ENCODE measurements around the gene ZDHHC9.

ZDHHC9 gene

DNA sequence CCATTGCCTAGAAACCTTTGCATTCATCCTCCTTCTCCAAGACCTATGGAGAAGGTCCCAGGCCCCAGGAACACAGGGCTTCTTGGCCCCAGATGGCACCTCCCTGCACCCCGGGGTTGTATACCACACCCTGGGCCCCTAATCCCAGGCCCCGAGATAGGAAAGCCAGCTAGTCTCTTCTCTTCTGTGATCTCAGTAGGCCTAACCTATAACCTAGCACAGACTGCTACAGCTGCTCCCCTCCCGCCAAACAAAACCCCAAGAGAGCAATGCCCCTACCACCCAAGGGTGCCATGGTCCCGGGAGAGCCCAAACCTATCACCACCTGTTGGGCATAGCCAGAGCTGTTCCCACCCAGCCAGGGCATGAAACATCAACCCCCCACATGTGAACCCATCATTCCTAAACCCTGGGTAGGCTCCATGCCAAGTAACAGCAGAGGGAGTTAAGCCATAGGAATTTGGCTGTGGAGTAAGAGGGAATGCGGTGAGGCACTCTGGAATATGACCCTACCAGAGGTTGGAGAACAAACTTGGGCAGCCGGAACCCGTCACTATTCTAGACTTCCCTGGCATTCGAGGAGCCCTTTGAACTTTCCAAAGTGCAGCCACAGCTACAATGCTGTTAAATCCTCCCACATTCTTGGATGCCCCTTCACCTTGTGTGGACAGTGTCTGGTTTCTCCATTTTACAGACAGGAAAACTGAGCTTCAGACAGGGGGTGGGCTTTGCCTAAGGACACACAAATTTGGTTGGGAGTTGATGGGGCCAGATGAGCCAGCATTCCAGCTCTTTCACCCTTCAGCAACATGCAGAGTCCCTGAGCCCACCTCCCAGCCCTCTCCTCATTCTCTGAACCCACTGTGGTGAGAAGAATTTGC, 74.9 kb downstream of the ZDHHC9 start:
- DNase-seq (ENCODE audit: low read depth in 1 of 2, low spot score in 1 of 2) = no peak

- no peak for DNase-seq (ENCODE audit: low read depth in 1 of 2, low spot score in 1 of 2)
Observed at GRCh38 chrX:129768186-129768585, 75.5 kb downstream of the ZDHHC9 start.

GRCh38 chrX:129763666-129764065, 80.0 kb downstream of the ZDHHC9 start:
- DNase-seq (ENCODE audit: low read depth in 1 of 2, low spot score in 1 of 2) = no peak

DNA sequence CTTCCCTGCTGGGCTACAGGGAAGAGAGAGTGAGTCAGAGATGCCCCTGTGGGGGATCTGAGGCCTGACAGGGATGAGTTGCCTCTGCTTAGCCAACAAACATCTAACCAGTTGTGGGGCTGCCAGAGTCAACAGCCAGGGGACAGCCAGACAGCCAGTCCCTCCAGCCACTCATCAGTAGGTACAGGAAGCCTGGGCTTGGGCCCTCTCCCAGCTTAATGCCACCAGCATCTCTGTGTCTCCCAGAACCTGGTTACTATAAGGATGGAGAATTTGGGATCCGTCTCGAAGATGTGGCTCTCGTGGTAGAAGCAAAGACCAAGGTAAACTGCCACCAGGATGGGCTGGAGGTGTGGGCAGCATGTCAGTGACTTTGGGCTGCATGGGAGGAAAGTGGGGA, 81.2 kb downstream of the ZDHHC9 start:
- DNase-seq (ENCODE audit: low read depth in 1 of 2, low spot score in 1 of 2) = no peak

DNA sequence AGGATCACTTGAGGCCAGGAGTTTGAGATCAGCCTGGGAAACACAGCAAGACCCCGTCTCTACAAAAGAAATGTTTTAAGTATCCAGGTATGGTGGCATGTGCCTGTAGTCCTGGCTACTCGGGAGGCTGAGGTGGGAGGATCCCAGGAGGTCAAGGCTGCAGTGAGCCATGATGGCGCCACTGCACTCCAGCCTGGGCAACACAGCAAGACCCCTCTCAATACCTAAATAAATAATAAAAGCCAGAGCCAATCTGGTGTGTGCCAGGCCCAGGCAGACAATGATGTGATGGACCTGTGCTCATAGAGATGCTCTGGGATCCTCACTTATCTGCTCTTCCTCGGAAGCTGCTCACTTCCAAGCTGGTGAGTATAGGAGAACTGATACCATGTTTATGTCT, 82.1 kb downstream of the ZDHHC9 start:
- DNase-seq (ENCODE audit: low read depth in 1 of 2, low spot score in 1 of 2) = no peak

DNA sequence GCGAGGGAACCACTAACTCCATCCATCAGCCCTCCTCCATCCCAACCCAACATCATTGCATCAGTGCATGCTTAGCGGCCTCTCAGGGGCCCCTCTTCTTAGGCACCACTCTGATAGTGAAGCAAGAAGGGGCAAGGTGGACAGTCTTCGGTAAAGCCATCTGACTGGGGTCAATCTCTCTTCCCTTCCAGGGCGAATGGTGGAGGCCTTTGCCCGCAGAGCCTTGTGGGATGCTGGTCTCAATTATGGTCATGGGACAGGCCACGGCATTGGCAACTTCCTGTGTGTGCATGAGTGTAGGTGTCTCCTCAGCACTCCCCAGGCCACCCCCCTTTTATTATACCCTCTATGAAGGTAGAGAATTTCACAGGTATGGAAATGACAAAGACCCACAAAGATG, 82.7 kb downstream of the ZDHHC9 start:
- no peak for DNase-seq (ENCODE audit: low read depth in 1 of 2, low spot score in 1 of 2)

- no peak for DNase-seq (ENCODE audit: low read depth in 1 of 2, low spot score in 1 of 2)
Observed at GRCh38 chrX:129760155-129760554, 83.5 kb downstream of the ZDHHC9 start.

- DNase-seq (ENCODE audit: low read depth in 1 of 2, low spot score in 1 of 2) = no peak
Observed at GRCh38 chrX:129759576-129760061, 84.1 kb downstream of the ZDHHC9 start.

DNA sequence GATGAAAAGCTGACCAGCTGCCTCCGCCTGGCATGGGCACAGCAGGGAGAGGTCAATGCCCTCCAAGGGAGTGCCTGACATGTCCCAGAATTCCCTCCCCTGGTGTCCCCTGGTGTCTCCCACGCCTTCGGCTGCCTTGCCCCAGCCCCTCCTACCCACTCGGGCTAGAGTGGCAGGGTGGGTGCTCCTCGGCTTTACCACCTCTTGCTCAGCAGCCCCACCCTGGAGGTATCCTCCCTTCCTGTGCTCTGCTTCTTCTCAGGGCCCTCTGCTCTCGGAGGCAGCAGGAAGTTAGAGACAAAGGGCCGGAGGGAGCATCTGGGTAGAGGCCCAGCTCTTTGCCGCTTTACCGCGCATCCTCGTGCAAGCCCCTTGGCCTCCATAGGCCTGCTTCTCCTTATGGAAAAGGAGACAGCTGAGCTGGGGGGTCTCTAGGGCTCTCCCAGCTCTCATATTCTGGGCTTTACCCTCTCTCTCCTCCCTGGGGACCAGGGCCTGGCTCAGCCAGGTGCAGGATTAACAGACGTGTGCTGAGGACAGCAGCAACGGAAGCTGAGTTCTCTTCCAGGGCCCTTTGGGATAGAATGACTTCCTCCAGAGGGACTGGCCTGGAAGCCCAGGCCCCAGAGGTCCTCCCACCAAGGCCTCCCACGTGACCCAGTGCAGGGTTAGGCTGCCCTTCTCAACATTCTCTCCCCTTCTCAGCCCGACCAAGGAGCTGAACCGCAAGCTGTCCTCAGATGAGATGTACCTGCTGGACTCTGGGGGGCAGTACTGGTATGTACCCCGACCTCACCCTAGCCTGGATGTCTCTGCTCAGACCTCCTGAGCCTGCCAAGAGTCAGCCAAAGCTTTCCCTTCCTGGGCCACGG, 87.7 kb downstream of the ZDHHC9 start:
- no peak for DNase-seq (ENCODE audit: low read depth in 1 of 2, low spot score in 1 of 2)

DNA sequence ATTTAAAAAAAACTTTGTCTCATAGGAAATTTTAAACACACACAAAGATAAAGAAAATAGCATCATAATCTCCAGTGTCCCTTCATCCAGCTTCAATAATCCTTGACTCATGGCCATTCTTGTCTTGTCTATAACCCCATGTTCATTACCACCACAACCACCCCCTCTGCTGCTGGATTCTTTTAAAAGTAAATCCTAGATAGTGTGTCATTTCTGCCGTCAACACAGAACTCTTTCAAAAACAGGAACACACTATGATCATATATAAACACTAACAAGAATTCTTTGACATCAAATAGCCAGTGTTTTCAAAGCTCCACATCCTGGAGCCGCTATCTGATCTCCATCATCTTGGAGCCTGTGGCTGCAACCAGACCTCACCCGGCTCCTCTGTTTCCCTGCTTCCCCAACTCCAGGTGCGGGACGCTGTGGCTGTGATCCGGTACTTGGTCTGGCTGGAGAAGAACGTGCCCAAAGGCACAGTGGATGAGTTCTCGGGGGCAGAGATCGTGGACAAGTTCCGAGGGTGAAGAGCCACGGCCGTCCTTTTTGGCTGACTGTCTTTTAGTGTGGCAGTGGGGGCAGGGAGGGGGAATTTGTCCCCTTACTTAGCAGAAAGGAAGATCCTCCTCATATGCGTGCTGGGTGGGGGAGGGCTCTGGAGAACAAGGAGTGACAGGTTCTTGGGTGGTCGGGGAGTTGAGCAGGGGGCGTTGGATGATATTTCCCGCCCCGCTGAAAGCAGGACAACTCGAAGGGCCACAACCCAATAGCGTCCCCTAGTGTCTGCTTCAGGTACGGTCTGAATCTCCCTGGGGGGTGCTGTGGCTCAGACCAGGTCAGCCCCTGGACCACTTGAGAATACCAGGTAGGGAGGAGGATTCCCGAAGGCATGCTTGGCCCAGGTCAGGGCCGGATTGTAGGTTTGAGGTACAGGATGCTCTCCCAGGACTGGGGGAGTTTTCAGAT, 89.3 kb downstream of the ZDHHC9 start:
- no peak for DNase-seq (ENCODE audit: low read depth in 1 of 2, low spot score in 1 of 2)
